ENCODE data around the gene EHMT1.
"Not testable (repeated sequence)": the region's sequence is repeated elsewhere in the genome, so short reads cannot be mapped to it uniquely, and the experiment has no call there.

Gene EHMT1

GRCh38 chr9:137836831-137837241 lies 218.0 kb downstream of the EHMT1 start:
- DNase-seq, result no peak

GRCh38 chr9:137837345-137838278 lies 218.8 kb downstream of the EHMT1 start:
- DNase-seq, result no peak

GRCh38 chr9:137838576-137838975 lies 219.8 kb downstream of the EHMT1 start:
- DNase-seq, result no peak

GRCh38 chr9:137843355-137843754 lies 224.6 kb downstream of the EHMT1 start:
- DNase-seq, result no peak

GRCh38 chr9:137851516-137852267 lies 232.9 kb downstream of the EHMT1 start:
- no peak for DNase-seq

GRCh38 chr9:137853392-137853995 lies 234.7 kb downstream of the EHMT1 start:
- no peak for DNase-seq

- no peak for DNase-seq
Observed at GRCh38 chr9:137860361-137860760, 241.6 kb downstream of the EHMT1 start.

GRCh38 chr9:137865581-137866145 lies 246.9 kb downstream of the EHMT1 start:
- DNase-seq, result no peak

- no peak for DNase-seq
Observed at GRCh38 chr9:137866226-137867141, 247.7 kb downstream of the EHMT1 start.

- no peak for DNase-seq
Observed at GRCh38 chr9:137870432-137870831, 251.6 kb downstream of the EHMT1 start.

GRCh38 chr9:137872296-137872695 lies 253.5 kb downstream of the EHMT1 start:
- no peak for DNase-seq

GRCh38 chr9:137873408-137873807 lies 254.6 kb downstream of the EHMT1 start:
- no peak for DNase-seq

- no peak for DNase-seq
Observed at GRCh38 chr9:137873858-137874362, 255.1 kb downstream of the EHMT1 start.

GRCh38 chr9:137875354-137875753 lies 256.5 kb downstream of the EHMT1 start:
- no peak for DNase-seq

GRCh38 chr9:137875846-137876245 lies 257.0 kb downstream of the EHMT1 start:
- no peak for DNase-seq

GRCh38 chr9:137876269-137876668 lies 257.5 kb downstream of the EHMT1 start:
- DNase-seq, result no peak

GRCh38 chr9:137876781-137877386 lies 258.1 kb downstream of the EHMT1 start:
- no peak for DNase-seq

- DNase-seq, result not testable (repeated sequence)
Observed at GRCh38 chr9:137877506-137878122, 258.8 kb downstream of the EHMT1 start, which contains the start of gene CACNA1B. Gene CACNA1B, plus strand, starts transcription at chr9:137877782. Its CDS starts 152 bp downstream, at chr9:137877934.

GRCh38 chr9:137878146-137878941 lies 259.5 kb downstream of the EHMT1 start:
- DNase-seq, result no peak

- DNase-seq, result no peak
Observed at GRCh38 chr9:137879052-137879451, 260.2 kb downstream of the EHMT1 start.
